Hepatocyte (in vitro differentiated cells): Measurements from ENCODE around the gene CDON.

Experiments used
- CTCF ChIP-seq: fragments of 200-600 bp; sonication (generic); IDR thresholded peaks from 2 replicates; pipeline ENCODE4 v1.5.1; 2016; ENCODE audit warnings: antibody characterized with exemption, mild to moderate bottlenecking; ENCODE audit not compliant: poor library complexity
- EZH2 ChIP-seq: fragments of 200-600 bp; sonication (generic); IDR thresholded peaks from 2 replicates; pipeline ENCODE4 v1.6.1; 2016; ENCODE audit warnings: antibody characterized with exemption, mild to moderate bottlenecking, borderline replicate concordance

- TF ChIP-seq CTCF (no peak), EZH2 (no peak)
Measured at GRCh38 chr11:126063507-126063852, 814 bp upstream of the CDON start.
